NCI-H524 treated with DMSO at 0.1 percent for 48 hours (cell line): ENCODE results near the gene SLC48A1.
A peak's percentile ranks its signal among the peaks of the same experiment; 100 is the strongest.
"Not testable (repeated sequence)": the region's sequence is repeated elsewhere in the genome, so short reads cannot be mapped to it uniquely, and the experiment has no call there.

ENCODE experiments used
- DNase-seq: peaks from one replicate; lab custom pipeline; 2025; lab: John Stamatoyannopoulos, UW

SLC48A1 gene

DNA sequence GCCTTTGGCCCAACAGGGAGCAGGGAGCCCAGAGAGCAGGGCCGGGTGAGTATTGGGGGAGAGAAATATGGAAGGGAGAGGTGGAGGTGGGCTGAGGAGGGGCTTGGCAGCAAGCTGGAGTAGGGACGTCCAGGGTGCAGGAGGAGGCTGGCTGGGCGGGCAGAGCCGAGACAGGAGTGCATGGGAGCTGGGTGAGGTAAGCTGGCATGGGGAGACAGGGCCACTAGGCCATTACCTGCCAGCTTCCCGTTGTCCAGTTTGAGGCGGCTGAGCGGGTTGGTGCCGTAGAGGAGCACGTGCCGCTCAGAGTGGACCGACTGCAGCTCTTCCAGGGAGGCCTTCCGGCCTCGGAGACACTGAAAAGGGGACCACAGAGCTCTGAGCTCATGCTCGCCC lies 18.3 kb downstream of the SLC48A1 start:
- DNase-seq = no peak

DNA sequence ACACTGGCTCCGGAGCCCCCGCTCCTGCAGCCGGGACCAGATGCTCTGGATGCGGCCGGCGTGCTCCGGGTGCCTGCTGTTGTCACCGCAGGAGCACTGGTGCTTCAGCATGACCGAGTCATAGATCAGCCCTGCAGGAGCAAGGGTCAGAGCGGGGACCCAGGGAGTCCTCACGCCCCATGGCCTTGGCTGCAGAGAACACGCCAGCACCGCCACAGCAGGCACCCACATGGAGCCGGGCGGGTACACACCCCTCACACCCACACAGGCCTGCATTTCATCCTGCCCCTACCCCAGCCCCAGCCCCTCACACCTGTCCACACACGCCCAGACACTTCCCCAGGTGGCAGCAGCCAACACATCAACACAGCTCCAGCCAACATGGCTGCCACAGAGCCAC lies 18.8 kb downstream of the SLC48A1 start:
- no peak for DNase-seq

DNA sequence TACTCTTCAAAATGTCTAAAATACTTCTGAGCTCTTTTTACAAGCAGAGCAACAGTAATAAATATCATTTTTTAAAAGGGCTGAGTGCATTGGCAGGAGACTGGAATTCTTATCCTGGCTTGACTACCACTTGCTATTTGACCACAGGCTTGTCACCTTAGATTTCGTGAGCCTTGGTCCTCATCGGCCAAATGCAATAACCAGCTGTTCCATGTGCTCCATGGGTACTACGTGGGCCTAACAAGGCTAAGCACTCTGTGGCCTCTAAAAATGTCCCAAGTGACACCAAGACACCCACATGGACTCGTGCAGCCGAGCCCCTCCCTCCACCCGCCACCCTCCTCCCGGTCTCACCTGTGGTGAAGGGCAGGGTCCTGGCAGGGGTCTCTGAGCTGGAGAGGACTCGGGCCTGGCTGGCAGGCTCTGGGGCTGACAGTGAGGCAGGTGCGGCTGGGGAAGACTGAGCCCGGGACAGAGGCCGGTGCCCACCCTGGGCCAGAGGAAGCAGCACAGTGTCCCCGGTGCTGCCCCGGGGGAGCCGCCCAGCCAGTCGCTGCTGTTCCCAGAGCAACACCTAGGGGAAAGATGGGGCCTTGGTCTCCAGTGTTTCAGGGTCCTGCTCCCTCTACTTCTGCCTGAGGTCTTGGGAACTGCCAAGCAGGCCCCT lies 20.1 kb downstream of the SLC48A1 start:
- DNase-seq = no peak

DNA sequence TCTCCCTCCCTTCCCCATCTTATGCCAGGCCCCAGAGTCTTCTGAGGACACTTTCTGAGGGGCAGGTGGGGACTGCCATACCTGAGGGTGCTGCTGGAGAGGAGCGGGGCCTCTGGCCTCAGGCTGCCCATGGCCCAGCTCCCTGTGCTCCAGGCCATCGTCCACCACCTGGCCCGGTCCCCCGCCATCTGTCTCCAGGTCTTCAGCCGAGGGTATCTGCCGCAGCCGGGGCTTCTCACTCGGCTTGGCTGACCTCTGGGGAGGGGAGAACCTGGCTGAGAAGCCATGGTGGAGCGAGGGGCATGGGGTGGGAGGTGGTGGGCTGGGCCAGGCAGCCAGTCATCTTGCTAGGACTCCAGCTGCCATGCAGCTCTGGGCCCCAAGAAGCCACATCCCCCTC lies 21.6 kb downstream of the SLC48A1 start:
- DNase-seq = no peak

DNA sequence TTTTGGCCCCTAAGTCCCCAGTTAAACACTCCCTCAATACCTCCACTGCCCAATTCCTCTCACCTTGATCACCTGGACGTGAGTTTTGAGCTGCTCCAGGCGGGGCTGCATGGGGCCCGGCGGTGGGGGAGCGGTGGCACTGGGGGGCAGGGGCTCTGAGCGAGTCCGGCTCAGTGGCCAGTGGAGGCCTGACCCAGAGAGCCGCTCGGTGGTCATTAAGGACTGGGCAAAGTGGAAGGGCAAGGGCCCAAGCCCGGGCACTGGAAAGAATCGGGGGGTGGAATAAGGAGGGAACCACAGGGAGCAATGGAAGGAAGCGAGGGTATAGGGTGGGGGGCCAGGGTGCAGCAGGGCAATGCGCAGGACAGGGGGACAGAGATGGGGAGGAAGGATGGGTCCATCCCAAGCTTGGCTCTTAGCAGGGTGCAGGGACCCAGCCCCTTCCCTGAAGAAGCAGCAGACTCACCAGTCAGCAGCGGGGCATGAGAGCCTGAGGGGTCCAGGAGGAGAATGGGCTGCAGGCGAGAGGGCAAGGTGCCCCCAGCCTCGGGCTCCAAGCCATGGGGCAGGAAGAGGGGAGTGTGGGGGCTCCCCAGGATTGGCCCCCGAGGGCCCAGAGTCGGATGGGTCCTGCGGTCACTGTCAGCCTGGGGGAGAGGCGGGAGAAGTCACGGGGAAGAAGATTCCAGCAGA lies 22.2 kb downstream of the SLC48A1 start:
- DNase-seq = no peak

DNA sequence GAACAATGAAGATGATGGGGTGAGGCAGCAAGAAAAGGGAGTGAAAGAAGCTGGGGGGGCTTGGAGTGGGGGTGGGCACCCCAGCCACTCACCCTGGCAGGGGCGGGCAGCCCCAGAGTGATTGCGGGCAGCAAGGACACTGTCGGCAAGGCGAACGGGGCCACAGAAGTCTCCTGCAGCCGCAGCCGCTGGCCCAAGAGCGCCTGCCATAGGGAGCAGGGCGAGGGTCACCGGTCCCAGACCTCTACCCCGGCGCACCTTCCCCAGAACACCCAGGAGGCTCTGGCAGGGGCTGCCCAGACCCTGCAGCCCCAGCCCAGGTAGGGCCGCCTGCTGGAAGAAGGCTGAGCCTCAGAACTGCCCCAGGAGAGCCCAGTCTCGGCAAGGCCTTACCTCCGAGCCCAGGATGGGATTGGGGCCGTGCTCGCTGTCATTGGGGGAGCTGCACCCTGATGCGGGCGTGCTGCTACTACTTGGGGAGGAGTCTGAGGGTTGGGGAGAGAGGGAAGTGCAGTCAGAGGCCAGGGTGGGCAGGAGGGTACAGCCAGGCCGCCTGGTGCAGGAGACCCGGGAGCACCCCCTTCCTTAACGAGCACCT lies 22.9 kb downstream of the SLC48A1 start:
- no peak for DNase-seq

DNA sequence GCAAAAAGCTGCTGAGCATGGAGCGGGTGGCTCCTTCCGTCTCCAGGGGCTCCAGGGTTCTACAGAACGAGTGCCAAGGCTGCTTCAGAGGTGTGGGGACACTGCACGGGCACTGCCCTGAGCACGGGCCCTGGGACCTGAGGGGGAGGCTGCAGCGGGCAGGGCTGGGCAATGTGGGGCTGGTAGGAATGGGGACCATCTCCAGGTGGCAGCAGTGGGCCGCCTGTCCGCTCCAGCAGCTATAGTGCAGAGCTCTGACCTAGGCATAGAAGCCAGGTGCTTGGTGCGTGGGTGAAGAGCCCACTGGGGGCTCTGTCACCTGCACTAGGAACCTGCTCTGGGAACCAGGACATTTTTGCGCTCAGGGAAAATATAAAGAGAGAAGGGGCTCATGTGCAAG lies 24.4 kb downstream of the SLC48A1 start:
- DNase-seq = no peak

DNA sequence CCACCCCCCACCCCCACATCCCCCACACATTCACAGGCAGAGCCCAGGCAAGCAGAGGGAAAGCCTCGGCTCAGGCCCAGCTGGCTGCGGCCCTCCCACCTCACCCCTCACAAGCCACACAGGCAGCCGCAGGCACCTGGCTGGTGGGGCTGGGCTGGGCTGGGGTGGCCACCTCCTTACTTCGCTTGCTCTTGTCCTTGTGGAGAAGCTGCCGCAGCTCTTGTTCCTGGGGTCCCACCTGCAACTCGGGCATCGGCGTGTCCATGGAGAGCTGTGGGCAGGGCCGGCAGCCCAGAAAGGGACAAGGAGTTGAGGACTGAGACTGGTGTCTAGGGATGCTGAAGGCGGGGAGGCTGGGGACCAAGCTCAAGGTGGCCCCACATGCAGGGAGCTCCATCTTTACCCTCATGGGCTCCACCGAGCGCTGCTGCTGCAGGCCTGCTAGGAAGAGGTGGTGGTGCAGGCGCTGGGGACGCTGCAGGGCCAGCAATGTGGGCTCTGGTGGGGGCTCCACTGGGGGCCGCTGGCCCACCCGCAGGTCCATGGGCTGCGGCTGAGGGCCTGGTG lies 25.4 kb downstream of the SLC48A1 start:
- DNase-seq = no peak

DNA sequence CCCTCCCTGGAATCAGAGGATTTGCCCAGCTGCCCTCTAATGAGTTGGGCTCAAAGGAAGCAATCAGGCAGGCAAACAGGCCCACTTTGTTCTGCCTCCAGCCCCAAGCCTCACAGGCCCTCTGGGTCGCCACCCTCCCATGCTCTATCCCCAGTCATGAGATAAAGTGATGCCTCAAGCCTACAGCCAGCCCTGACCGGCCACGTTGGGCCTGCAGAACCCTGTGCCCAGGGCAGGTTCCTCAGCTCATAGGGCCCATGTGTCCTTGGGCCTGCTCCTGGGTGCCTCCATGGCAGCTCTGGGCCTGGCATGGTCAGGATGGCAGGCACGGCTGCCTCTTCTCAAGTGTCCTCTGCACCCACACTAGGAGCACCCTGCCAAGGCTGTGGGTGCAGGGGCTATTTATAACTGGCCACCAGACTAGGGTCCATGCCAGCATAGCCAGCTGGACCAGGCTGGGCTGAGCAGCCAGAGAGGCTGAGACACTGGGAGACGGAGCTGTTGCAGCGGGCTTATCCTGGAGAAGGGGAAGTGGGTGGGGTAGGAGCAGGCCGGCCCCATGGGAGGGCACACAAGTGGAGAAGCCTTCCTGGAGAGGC lies 26.4 kb downstream of the SLC48A1 start:
- DNase-seq = no peak

DNA sequence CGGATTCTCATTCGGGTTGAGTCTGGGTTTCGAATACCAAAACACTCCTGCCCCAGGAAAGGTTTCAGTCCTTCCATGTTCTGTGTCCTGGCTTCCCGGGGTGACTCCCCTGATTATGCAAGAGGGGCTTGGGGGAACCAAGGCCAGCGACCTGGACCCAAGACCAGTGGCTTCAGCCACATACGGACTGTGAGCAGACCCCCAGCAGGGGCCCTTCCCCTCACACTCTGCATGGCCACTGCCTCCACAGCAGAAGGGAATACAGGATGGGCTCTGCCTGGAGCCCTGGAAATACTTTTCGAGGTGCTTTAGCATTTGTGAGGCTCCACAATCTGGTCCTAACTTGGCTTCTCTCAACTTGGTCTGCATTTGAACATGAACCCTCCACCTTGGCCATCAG lies 27.5 kb downstream of the SLC48A1 start:
- DNase-seq = no peak

DNA sequence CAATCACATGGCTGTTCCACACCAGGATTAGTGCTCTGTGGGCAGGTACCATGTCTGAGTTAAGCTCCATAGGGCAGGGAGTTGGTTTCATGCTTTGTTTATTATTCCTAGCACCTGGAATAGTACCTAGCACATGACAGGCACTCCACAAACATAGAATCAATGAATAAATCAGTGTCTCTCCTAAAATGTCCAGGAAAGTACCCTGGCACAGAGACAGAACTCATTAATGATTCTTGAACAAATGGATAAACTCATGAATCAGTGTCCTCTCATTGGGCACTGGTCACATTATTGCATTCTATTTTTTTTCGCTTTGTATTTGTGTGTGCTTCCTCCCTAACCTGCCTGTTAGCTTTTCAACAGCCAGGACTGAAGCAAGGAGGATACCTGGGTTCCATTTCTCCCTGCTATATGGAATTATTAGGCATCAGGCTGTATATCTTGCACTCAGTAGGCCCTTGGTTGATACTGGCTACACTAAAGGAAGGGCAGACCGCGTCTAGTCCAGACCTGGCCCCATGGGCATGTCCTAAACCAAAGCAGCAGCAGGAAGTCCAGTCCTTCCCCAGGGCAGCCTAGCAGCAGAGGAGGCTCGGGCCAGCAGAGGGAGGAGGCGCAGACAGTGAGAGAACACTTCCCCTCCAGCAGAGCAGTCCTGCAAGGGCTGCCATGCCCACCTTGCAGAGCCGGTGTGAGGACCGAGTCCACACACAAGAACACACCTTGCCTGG lies 28.3 kb downstream of the SLC48A1 start:
- no peak for DNase-seq

DNA sequence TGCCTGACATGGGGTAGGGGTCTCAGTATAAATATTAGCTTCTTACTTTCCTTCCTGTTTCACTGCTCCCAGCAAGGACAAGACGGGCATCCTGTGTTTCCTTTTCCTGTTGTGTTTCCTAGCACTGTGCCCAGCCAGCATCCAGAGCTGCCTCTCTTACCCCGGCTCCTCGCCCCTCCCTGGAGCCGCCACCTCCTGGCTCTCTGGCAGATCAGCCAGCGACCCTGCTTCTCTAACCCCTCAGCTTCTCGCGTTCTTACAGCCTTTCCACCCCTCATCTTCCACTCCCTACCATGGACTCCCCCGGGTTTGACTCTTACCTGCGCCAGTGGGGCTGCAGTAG lies 28.8 kb downstream of the SLC48A1 start:
- DNase-seq = no peak

DNA sequence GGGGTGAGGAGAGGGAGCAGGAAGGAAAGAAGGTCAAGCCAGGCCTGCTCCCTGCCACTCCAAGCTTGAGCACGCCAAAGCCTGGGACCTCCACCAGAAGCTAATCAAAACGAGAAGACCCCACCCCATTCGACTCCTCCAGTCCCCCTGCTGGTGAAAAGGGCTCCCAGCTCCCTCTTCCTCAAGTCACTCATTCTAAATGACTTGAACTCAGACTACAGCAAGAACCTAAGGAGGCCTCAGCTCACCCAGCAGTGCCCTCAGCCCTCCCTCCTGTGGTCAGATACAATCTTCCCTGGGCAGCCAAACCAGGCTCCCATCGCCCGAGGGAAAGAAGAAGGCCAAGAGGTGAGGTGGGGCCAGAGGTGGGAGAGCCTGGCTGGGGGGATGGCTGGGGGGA lies 29.3 kb downstream of the SLC48A1 start:
- DNase-seq = no peak

DNA sequence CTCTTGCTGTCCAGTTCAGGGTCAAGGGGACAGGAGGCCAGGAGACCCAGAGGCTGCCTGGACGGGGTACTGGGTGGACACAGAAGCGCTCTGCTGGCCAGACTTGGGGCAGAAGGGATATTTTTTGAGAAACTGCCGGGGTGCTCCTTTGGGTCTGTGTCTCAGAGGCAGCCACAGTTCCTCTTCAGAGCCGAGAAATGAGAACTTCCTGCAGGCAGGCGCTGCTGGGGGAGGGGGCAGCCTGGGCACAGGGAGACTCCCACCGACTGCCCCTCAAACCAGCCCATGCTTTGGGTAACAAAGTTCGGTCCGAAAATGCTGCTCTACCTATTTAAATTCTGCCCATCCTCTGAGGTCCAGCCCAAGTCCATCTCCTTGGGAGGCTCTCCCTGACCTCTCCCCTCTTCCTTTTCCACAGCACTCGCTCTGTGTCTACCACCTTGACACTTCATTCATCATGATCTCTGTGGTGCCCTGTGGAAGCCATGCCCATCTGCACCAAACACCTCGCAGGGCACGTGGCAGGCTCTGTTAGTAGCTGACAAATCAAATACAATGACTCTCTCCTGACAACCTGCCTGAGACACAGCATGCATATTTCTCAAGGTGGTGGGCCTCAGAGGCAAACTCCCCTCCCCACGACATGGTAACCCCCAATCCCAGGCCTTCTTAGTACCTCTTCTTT lies 30.3 kb downstream of the SLC48A1 start:
- no peak for DNase-seq

DNA sequence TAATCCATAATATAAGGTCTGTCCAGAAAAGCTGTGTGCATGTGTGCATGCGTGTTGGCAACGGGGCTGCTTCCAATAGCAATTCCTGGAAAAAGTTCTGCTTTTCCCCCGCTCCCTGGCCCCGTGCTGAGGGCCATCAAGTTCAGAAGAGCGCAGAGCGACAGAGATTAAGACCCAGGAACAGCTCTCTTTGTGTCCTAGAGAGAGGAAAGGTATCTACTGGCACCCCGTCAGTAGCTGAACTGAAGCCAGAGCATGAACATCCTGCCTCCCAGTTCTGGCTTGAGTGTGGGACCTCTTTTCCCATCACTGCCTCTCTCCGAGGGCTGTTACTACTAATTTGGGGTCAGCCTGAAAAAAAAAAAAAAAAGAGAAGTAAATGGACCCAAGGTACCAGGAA lies 31.1 kb downstream of the SLC48A1 start:
- no peak for DNase-seq

DNA sequence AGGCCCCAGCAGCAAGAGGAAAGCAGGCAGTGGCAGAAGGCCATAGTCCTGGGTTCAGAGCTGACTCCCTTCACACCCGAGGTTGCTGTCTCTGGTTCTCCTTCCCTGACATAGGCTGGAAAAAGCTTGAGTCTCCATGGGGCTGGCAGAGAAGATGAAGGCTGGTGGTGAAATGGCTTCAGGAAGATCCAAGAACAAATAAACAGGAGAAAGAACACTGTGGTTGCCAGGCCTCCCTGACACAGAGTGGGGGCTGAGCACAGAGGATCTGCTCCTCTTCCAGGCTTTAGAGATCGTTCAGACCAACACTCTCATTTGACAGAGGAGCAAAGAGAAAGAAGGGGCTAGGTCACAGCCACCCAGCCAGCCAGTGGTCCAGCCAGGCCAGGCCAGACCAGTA lies 32.4 kb downstream of the SLC48A1 start:
- DNase-seq = no peak

DNA sequence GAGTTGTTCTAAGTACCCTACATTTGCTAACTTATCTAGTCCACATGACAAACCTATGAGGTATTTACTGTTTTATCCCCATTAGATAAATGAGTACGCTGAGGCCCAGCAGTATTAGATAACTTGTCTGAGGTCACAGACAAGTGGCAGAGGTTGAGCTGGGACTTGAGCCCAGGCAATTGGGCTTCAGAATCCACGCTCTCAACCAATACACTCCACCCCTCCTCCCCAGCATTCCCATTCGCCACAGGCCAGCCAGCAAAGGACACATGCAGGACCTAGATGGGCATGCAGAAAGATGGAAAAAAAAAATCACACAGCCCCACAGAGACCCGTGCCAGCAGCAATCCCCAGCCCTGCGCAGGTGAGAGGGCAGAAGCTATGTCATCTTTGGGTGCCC lies 34.3 kb downstream of the SLC48A1 start:
- DNase-seq = no peak

DNA sequence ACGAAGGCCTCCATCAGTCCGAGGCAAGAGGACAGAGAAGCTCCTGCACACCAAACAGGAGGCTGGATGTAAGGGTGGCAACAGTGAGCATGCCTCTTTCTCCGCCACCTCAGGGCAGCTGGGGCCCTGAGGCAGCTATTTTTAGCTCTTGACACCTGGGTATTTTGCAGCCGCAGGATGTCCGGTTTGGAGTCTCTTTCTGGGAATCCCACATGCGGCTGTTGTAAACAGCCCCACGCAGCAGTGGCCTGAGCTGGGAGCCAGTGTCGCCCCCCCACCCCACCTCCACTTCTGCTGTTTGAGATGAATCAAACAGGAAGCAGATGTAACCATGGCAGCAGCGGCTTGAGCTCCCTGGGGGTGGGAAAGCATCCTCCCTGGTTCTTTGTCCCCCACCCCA lies 35.0 kb downstream of the SLC48A1 start:
- no peak for DNase-seq

DNA sequence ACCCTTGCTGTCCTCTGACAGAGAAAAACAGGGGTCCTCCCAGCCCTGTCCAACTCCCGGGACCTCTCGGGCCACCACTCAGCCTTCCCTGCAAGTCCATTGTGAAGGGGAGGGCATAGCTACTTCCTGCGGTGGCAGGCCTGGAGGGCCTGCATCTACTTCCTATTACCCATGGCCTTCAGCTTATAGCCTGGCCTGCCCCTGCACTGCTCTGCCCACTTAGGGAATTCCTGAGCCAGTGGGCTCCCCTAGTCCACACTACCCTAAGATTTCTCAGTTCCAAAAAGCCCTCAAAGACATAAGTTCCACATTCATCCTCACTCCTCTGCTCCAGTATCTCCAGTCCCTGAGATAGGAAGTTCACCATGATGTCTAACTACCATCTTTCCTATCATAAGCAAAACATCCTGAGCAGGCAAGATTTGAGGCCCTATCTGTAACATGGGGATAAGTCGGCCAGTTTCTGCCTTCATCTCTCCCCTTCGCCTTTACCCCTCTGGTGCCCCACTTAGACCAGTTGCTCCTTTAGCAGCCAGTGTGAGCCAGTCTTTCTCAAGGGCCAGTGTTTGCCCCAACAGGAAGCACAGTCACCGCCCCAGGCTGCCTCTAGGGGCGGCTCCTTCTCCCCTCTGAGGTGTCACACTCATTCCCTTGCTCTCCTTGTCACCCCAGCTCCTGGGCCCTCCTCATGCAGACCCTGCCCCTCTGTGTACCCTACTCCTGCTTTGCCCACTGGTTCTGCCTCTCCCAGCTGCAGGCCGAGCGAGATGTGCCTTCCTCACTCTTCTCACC lies 35.7 kb downstream of the SLC48A1 start:
- DNase-seq = no peak

DNA sequence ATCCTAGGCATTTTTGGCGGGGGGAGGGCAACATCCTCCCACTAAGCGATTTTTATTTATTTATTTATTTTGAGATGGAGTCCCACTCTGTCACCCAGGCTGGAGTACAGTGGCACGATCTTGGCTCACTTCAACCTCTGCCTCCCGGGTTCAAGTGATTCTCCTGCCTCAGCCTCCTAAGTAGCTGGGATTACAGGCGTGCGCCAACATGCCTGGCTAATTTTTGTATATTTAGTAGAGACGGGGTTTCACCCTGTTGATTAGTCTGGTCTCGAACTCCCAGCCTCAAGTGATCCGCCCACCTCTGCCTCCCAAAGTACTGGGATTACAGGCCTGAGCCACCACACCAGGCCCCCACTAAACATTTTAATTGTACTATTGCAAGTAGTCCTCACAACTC lies 36.5 kb downstream of the SLC48A1 start:
- DNase-seq = not testable (repeated sequence)

DNA sequence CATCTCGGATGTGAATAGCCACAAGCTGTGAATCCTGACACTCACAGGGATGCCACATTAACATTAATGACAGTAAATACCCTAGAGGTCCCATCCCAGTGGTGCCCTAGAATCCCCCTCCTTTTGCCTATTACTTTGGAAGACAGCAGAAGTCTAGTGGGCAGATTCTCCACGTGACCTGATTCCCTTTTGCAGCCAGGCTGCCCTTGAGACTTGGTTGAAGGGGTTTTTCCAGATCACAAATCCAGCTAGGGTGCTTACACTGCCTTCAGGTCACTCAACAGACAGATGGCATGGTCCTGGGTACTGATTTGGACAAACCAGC lies 38.0 kb downstream of the SLC48A1 start:
- DNase-seq = peak; percentile 9
